Measurements from ENCODE around the gene FOXD1.

Gene FOXD1

DNA sequence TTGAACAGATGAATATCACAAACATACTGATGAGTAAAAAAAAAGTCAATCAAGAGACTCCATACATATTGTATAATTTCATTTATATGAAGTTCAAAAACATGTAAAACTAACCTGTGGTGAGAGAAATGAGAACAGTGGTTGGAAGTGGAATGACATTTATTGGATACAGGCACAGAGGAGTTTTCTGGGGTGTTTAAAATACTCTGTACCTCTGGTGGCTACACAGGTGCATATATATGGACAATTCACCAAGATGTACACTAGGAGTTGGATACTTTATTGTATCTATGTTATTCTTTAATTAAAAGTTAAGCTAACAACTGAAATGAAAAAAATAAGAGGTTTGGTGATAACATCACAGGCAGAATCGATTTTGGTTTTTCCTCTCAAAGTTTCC, 14.1 kb downstream of the FOXD1 start:
- H3K4me3 ChIP-seq (ENCODE audit: insufficient read length, low read depth) = no peak overlapping the region
- H3K4me1 ChIP-seq (ENCODE audit: insufficient read depth, insufficient read length) = no peaks in the 10 kb centered on the region
- no peak for DNase-seq (ENCODE audit: low read depth, low spot score)
- peaks cover 48% of the 10 kb centered on the region for H3K27me3 ChIP-seq (ENCODE audit: insufficient read depth, insufficient read length)
- H3K9me3 ChIP-seq (ENCODE audit: insufficient read depth, low read length) = no peaks in the 10 kb centered on the region
- TF ChIP-seq YY1 (IDR thresholded peaks at IDR 0.05; ENCODE audit: insufficient read depth, insufficient read length) (no peak), SUZ12 (IDR thresholded peaks at IDR 0.05; ENCODE audit: extremely low read depth, insufficient read depth, insufficient read length) (no peak), ZNF274 (IDR thresholded peaks at IDR 0.05; ENCODE audit: low read depth, low read length) (no peak)
- no peaks in the 10 kb centered on the region for H3K36me3 ChIP-seq (ENCODE audit: insufficient read depth, insufficient read length, low read length)
- no peak overlapping the region for H3K9ac ChIP-seq (ENCODE audit: insufficient read length, low read depth)

GRCh38 chr5:73433982-73434342, 14.6 kb downstream of the FOXD1 start:
- no peaks in the 10 kb centered on the region for H3K9me3 ChIP-seq (ENCODE audit: insufficient read depth, low read length)

DNA sequence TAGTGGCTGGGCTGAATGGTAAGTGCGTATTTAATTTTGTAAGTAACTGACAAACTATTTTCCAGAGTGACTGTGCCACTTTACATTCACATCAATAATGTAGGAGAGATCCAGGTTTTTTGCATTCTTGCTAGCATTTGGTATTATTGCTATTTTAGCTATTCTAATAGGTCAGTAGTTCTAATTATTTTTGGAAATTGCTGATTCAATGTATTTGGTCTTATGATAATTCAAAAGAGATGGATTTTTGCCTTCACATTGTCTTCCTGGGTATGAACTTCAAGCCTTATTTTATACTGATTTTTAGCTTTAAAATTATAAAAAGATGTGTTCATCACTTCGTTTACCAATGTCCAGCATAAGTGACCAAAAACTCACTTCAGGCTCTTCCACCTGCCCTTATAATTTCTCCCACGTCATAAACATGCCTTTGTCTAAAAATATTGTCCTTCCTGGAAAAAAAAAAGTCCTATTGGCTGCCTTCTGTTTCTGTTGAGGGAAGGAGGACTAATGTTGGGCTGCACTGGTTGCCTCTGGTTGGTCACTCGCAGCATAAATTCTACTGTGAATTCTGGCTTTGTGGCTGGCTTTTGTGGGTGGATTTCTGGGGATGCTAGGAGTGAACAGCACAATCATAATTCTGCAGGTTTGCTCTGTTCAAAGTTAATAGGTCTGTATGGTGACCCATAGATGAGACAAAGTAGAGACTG, 15.2 kb downstream of the FOXD1 start:
- TF ChIP-seq ZNF274 (IDR thresholded peaks at IDR 0.05; ENCODE audit: low read depth, low read length) (no peak), SUZ12 (IDR thresholded peaks at IDR 0.05; ENCODE audit: extremely low read depth, insufficient read depth, insufficient read length) (no peak), YY1 (IDR thresholded peaks at IDR 0.05; ENCODE audit: insufficient read depth, insufficient read length) (no peak)

More at GRCh38 chr5:73433982-73434342, 14.6 kb downstream of the FOXD1 start:
- TF ChIP-seq ZNF274 (IDR thresholded peaks at IDR 0.05; ENCODE audit: low read depth, low read length) (no peak), SUZ12 (IDR thresholded peaks at IDR 0.05; ENCODE audit: extremely low read depth, insufficient read depth, insufficient read length) (no peak), YY1 (IDR thresholded peaks at IDR 0.05; ENCODE audit: insufficient read depth, insufficient read length) (no peak)
- Histone ChIP-seq H3K4me3 (ENCODE audit: insufficient read length, low read depth) (no peak overlapping the region), H3K36me3 (ENCODE audit: insufficient read depth, insufficient read length, low read length) (no peaks in the 10 kb centered on the region), H3K27me3 (ENCODE audit: insufficient read depth, insufficient read length) (peaks cover 44% of the 10 kb centered on the region), H3K4me1 (ENCODE audit: insufficient read depth, insufficient read length) (no peaks in the 10 kb centered on the region), H3K9ac (ENCODE audit: insufficient read length, low read depth) (no peak overlapping the region)
- DNase-seq (ENCODE audit: low read depth, low spot score) = no peak

GRCh38 chr5:73431204-73431851, 17.2 kb downstream of the FOXD1 start:
- no peak for DNase-seq (ENCODE audit: low read depth, low spot score)
- no peak overlapping the region for H3K9ac ChIP-seq (ENCODE audit: insufficient read length, low read depth)
- TF ChIP-seq YY1 (IDR thresholded peaks at IDR 0.05; ENCODE audit: insufficient read depth, insufficient read length) (no peak), ZNF274 (IDR thresholded peaks at IDR 0.05; ENCODE audit: low read depth, low read length) (no peak), SUZ12 (IDR thresholded peaks at IDR 0.05; ENCODE audit: extremely low read depth, insufficient read depth, insufficient read length) (no peak)
- no peaks in the 10 kb centered on the region for H3K4me1 ChIP-seq (ENCODE audit: insufficient read depth, insufficient read length)
- H3K9me3 ChIP-seq (ENCODE audit: insufficient read depth, low read length) = no peaks in the 10 kb centered on the region
- no peaks in the 10 kb centered on the region for H3K36me3 ChIP-seq (ENCODE audit: insufficient read depth, insufficient read length, low read length)
- no peak overlapping the region for H3K4me3 ChIP-seq (ENCODE audit: insufficient read length, low read depth)
- H3K27me3 ChIP-seq (ENCODE audit: insufficient read depth, insufficient read length) = peaks cover 26% of the 10 kb centered on the region

More for the DNA sequence above, 15.2 kb downstream of the FOXD1 start:
- Histone ChIP-seq H3K9ac (ENCODE audit: insufficient read length, low read depth) (no peak overlapping the region), H3K9me3 (ENCODE audit: insufficient read depth, low read length) (no peaks in the 10 kb centered on the region), H3K4me3 (ENCODE audit: insufficient read length, low read depth) (no peak overlapping the region), H3K4me1 (ENCODE audit: insufficient read depth, insufficient read length) (no peaks in the 10 kb centered on the region), H3K36me3 (ENCODE audit: insufficient read depth, insufficient read length, low read length) (no peaks in the 10 kb centered on the region), H3K27me3 (ENCODE audit: insufficient read depth, insufficient read length) (peaks cover 39% of the 10 kb centered on the region)
- no peak for DNase-seq (ENCODE audit: low read depth, low spot score)

DNA sequence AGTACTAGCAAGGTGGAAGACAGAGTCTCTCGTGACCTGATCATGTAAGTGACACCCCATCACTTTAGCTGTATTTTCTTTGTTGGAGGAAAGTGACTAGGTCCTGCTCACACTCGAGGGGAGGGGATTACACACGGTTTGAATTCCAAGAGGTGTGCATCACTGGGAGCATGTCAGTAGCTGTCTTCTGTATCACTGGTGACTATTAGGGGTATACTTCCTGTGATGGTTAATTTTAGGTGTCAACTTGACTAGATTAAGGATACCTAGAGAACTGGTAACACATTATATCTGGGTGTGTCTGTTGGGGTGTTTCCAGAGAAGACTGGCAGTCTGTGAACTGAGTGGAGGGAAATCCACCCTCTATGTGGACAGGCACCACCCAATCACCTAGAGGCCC, 22.5 kb downstream of the FOXD1 start:
- H3K4me1 ChIP-seq (ENCODE audit: insufficient read depth, insufficient read length) = no peaks in the 10 kb centered on the region
- peaks cover 9% of the 10 kb centered on the region for H3K27me3 ChIP-seq (ENCODE audit: insufficient read depth, insufficient read length)
- TF ChIP-seq YY1 (IDR thresholded peaks at IDR 0.05; ENCODE audit: insufficient read depth, insufficient read length) = no peak
- TF ChIP-seq SUZ12 (IDR thresholded peaks at IDR 0.05; ENCODE audit: extremely low read depth, insufficient read depth, insufficient read length) = no peak
- no peak for TF ChIP-seq ZNF274 (IDR thresholded peaks at IDR 0.05; ENCODE audit: low read depth, low read length)
- DNase-seq (ENCODE audit: low read depth, low spot score) = no peak
- H3K9me3 ChIP-seq (ENCODE audit: insufficient read depth, low read length) = peaks cover 15% of the 10 kb centered on the region; the same call in 1 of the 2 replicates
- H3K4me3 ChIP-seq (ENCODE audit: insufficient read length, low read depth) = no peak overlapping the region
- H3K36me3 ChIP-seq (ENCODE audit: insufficient read depth, insufficient read length, low read length) = no peaks in the 10 kb centered on the region
- no peak overlapping the region for H3K9ac ChIP-seq (ENCODE audit: insufficient read length, low read depth)

DNA sequence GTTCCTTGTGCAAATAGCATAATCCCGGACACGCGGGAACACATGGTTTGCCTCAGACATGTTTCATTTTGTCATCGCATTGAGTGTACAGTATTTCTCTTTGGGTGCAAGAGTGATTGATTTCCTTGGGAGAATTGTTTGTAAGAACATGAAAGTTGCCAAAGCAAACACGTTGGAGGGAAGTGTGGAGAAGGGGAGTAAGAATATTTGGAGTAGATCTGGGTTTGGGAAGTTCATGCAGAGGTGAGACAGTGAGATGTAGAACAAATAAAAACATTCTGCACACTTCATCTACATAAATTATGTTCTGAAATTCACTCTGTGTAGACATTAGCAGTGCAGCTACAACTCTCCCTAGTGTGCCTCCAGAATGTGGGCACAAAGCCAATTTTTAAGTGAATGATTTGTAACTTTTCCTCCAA, 24.0 kb downstream of the FOXD1 start:
- Histone ChIP-seq H3K9me3 (ENCODE audit: insufficient read depth, low read length) (peaks cover 25% of the 10 kb centered on the region; the same call in 1 of the 2 replicates), H3K4me3 (ENCODE audit: insufficient read length, low read depth) (no peak overlapping the region), H3K36me3 (ENCODE audit: insufficient read depth, insufficient read length, low read length) (no peaks in the 10 kb centered on the region), H3K4me1 (ENCODE audit: insufficient read depth, insufficient read length) (no peaks in the 10 kb centered on the region), H3K27me3 (ENCODE audit: insufficient read depth, insufficient read length) (peaks cover 24% of the 10 kb centered on the region), H3K9ac (ENCODE audit: insufficient read length, low read depth) (no peak overlapping the region)
- DNase-seq (ENCODE audit: low read depth, low spot score) = no peak
- TF ChIP-seq SUZ12 (IDR thresholded peaks at IDR 0.05; ENCODE audit: extremely low read depth, insufficient read depth, insufficient read length) = no peak
- TF ChIP-seq ZNF274 (IDR thresholded peaks at IDR 0.05; ENCODE audit: low read depth, low read length) = no peak
- no peak for TF ChIP-seq YY1 (IDR thresholded peaks at IDR 0.05; ENCODE audit: insufficient read depth, insufficient read length)

DNA sequence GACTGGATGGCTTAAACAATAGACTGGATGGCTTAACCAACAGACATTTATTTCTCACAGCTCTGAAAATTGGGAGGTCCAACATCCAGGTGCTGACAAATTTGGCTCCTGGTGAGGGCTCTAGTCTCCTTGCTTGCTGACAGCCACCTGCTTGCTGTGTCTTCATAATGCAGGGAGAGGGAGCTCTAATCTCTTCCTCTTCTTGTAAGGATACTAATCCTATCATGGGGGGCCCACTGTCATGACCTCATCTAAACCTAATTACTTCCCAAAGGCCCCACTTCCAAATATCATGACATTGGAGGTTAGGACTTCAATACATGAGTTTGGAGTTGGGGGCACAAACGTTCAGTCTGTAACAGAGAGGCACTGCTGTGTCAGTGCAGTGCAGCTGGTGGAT, 26.4 kb downstream of the FOXD1 start:
- Histone ChIP-seq H3K36me3 (ENCODE audit: insufficient read depth, insufficient read length, low read length) (no peaks in the 10 kb centered on the region), H3K9me3 (ENCODE audit: insufficient read depth, low read length) (peaks cover 25% of the 10 kb centered on the region; the same call in 1 of the 2 replicates), H3K4me3 (ENCODE audit: insufficient read length, low read depth) (no peak overlapping the region), H3K4me1 (ENCODE audit: insufficient read depth, insufficient read length) (no peaks in the 10 kb centered on the region), H3K27me3 (ENCODE audit: insufficient read depth, insufficient read length) (peaks cover 41% of the 10 kb centered on the region), H3K9ac (ENCODE audit: insufficient read length, low read depth) (no peak overlapping the region)
- no peak for DNase-seq (ENCODE audit: low read depth, low spot score)
- no peak for TF ChIP-seq ZNF274 (IDR thresholded peaks at IDR 0.05; ENCODE audit: low read depth, low read length)
- TF ChIP-seq YY1 (IDR thresholded peaks at IDR 0.05; ENCODE audit: insufficient read depth, insufficient read length) = no peak
- TF ChIP-seq SUZ12 (IDR thresholded peaks at IDR 0.05; ENCODE audit: extremely low read depth, insufficient read depth, insufficient read length) = no peak

Data from NT2/D1 (cell line).